Uterus (tissue), 2 donors: Measurements from ENCODE around the gene NELL1.

Experiments used
- POLR2A ChIP-seq, 2 donors: fragments of 450-650 bp; IDR thresholded peaks; one replicate each; pipeline ENCODE4 v1.6.1; 2016; ENCODE audit warnings: antibody characterized with exemption in 2 of 2, mild to moderate bottlenecking in 1 of 2, moderate library complexity in 1 of 2
- TF ChIP-seq, protein P1 (sequence below), 4 experiments: fragments of 200-600 bp in 2 of 4; fragments of 450-650 bp in 2 of 4; sonication (generic) in 2 of 4; IDR thresholded peaks; one replicate each; pipeline ENCODE4 v1.5.1; 2016 to 2019; ENCODE audit warnings: antibody characterized with exemption in 4 of 4, mild to moderate bottlenecking in 2 of 4, moderate library complexity in 1 of 4

DNA sequence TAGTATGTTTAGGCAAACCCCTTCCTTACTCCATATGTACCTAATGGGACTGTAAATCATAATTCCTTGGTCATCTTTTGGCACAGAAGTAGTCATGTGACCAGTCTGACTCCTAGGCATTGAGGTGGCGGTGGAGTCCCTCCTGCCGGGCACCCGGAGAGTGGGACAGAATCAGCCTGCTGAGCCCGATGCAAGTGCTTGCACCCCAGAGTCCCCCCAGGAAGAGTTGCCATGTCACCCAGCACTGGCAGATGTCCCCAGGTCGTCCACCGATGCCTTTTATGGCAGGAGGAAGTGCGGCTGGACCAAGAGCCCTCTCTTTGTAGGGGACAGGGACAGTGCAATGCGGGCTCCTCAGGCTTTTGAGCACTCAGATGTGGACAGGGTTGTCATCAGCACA is 500.3 kb downstream of the NELL1 start:
- TF ChIP-seq, protein P1, sequence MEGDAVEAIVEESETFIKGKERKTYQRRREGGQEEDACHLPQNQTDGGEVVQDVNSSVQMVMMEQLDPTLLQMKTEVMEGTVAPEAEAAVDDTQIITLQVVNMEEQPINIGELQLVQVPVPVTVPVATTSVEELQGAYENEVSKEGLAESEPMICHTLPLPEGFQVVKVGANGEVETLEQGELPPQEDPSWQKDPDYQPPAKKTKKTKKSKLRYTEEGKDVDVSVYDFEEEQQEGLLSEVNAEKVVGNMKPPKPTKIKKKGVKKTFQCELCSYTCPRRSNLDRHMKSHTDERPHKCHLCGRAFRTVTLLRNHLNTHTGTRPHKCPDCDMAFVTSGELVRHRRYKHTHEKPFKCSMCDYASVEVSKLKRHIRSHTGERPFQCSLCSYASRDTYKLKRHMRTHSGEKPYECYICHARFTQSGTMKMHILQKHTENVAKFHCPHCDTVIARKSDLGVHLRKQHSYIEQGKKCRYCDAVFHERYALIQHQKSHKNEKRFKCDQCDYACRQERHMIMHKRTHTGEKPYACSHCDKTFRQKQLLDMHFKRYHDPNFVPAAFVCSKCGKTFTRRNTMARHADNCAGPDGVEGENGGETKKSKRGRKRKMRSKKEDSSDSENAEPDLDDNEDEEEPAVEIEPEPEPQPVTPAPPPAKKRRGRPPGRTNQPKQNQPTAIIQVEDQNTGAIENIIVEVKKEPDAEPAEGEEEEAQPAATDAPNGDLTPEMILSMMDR (IDR thresholded peaks at IDR 0.05), result no peak
- no peak for TF ChIP-seq POLR2A (IDR thresholded peaks at IDR 0.05)
